ENCODE data around the gene CNDP2. TPM values are rescaled to one million over a fixed set of nuclear protein-coding genes. Genes with fewer than 3 reads are reported as not detected.

CNDP2 gene
- total RNA-seq, 1 donor from 2014 or later = 182 TPM

GRCh38 chr18:74451148-74451547, 45.0 kb upstream of the CNDP2 start:
- Mint-ChIP-seq H3K9me3 (ENCODE audit: low read depth) (no peaks in the 10 kb centered on the region), H3K4me1 (ENCODE audit: low read depth) (peaks cover 7% of the 10 kb centered on the region), H3K27me3 (peaks cover 50% of the 10 kb centered on the region), H3K27ac (no peak overlapping the region), H3K4me3 (ENCODE audit: low read depth) (no peak overlapping the region), H3K36me3 (ENCODE audit: insufficient read depth) (no peaks in the 10 kb centered on the region)
- DNase-seq (ENCODE audit: low spot score, unreplicated experiment) = no peak
- TF ChIP-seq, protein P1, sequence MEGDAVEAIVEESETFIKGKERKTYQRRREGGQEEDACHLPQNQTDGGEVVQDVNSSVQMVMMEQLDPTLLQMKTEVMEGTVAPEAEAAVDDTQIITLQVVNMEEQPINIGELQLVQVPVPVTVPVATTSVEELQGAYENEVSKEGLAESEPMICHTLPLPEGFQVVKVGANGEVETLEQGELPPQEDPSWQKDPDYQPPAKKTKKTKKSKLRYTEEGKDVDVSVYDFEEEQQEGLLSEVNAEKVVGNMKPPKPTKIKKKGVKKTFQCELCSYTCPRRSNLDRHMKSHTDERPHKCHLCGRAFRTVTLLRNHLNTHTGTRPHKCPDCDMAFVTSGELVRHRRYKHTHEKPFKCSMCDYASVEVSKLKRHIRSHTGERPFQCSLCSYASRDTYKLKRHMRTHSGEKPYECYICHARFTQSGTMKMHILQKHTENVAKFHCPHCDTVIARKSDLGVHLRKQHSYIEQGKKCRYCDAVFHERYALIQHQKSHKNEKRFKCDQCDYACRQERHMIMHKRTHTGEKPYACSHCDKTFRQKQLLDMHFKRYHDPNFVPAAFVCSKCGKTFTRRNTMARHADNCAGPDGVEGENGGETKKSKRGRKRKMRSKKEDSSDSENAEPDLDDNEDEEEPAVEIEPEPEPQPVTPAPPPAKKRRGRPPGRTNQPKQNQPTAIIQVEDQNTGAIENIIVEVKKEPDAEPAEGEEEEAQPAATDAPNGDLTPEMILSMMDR (IDR thresholded peaks at IDR 0.05; ENCODE audit: unreplicated experiment) = no peak

- H3K27ac Mint-ChIP-seq = no peak overlapping the region
- TF ChIP-seq, protein P1 (IDR thresholded peaks at IDR 0.05; ENCODE audit: unreplicated experiment) = no peak
- no peaks in the 10 kb centered on the region for H3K9me3 Mint-ChIP-seq (ENCODE audit: low read depth)
- no peak for DNase-seq (ENCODE audit: low spot score, unreplicated experiment)
- no peak overlapping the region for H3K4me3 Mint-ChIP-seq (ENCODE audit: low read depth)
- peaks cover 59% of the 10 kb centered on the region for H3K27me3 Mint-ChIP-seq
- H3K36me3 Mint-ChIP-seq (ENCODE audit: insufficient read depth) = no peaks in the 10 kb centered on the region
- peaks cover 10% of the 10 kb centered on the region for H3K4me1 Mint-ChIP-seq (ENCODE audit: low read depth)
These were observed 43.1 kb upstream of the CNDP2 start for GRCh38 chr18:74453016-74453566.

- TF ChIP-seq, protein P1 (IDR thresholded peaks at IDR 0.05; ENCODE audit: unreplicated experiment) = no peak
- H3K27me3 Mint-ChIP-seq = peaks cover 62% of the 10 kb centered on the region
- no peak overlapping the region for H3K4me3 Mint-ChIP-seq (ENCODE audit: low read depth)
- no peak for DNase-seq (ENCODE audit: low spot score, unreplicated experiment)
- H3K9me3 Mint-ChIP-seq (ENCODE audit: low read depth) = no peaks in the 10 kb centered on the region
- peaks cover 10% of the 10 kb centered on the region for H3K4me1 Mint-ChIP-seq (ENCODE audit: low read depth)
- H3K27ac Mint-ChIP-seq = no peak overlapping the region
- no peaks in the 10 kb centered on the region for H3K36me3 Mint-ChIP-seq (ENCODE audit: insufficient read depth)
These were observed 42.4 kb upstream of the CNDP2 start for GRCh38 chr18:74453642-74454198.

DNA sequence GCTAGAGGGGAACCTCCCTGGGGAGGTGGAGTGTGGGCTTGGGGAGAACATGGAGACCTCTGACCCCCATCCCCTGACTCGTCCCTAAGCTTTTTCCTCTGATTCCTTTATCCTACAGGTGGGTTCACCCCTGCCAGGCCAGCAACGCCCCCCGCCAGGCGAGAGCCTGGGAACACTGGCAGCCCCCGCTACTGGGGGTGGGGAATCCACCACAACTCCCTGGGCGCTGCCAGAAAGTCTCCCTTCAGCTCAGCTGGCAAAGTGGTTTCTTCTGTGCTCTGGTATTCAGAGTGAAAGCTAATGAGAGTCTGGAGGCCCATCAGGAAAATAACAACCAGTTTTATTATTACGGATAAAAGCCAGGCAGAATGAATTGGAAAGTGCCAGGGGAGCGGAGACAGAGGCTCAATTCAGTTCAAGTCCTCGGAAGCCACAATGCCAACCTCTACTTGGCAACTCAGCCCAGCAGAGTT, 41.8 kb upstream of the CNDP2 start:
- no peak for DNase-seq (ENCODE audit: low spot score, unreplicated experiment)
- TF ChIP-seq, protein P1 (IDR thresholded peaks at IDR 0.05; ENCODE audit: unreplicated experiment) = no peak
- H3K36me3 Mint-ChIP-seq (ENCODE audit: insufficient read depth) = no peaks in the 10 kb centered on the region
- H3K4me1 Mint-ChIP-seq (ENCODE audit: low read depth) = peaks cover 10% of the 10 kb centered on the region
- no peaks in the 10 kb centered on the region for H3K9me3 Mint-ChIP-seq (ENCODE audit: low read depth)
- peaks cover 68% of the 10 kb centered on the region for H3K27me3 Mint-ChIP-seq
- no peak overlapping the region for H3K4me3 Mint-ChIP-seq (ENCODE audit: low read depth)
- no peak overlapping the region for H3K27ac Mint-ChIP-seq

DNA sequence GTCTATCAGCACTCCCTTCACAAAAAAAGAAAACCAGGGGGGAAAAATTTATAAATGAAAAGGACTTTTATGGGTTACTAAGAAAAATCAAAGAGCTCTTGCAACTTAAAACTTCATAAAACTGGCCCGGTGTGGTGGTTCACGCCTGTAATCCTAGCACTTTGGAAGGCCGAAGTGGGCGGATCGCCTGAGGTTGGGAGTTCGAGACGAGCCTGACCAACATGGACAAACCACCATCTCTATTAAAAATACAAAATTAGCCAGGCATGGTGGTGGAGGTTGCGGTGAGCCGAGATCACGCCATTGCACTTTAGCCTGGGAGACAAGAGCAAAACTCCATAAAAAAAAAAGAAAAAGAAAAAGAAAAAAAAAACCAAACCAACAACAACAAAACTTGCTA, 40.8 kb upstream of the CNDP2 start:
- DNase-seq (ENCODE audit: low spot score, unreplicated experiment) = no peak
- TF ChIP-seq, protein P1 (IDR thresholded peaks at IDR 0.05; ENCODE audit: unreplicated experiment) = no peak
- Mint-ChIP-seq H3K27ac (no peak overlapping the region), H3K4me3 (ENCODE audit: low read depth) (no peak overlapping the region), H3K9me3 (ENCODE audit: low read depth) (no peaks in the 10 kb centered on the region), H3K27me3 (peaks cover 79% of the 10 kb centered on the region), H3K4me1 (ENCODE audit: low read depth) (peaks cover 10% of the 10 kb centered on the region), H3K36me3 (ENCODE audit: insufficient read depth) (no peaks in the 10 kb centered on the region)

Data from progenitor cell of endocrine pancreas (in vitro differentiated cells).